PC-9 (cell line): Measurements from ENCODE around the gene AP2M1. TPM values are rescaled to one million over a fixed set of nuclear protein-coding genes. Genes with fewer than 3 reads are reported as not detected.

ENCODE experiments used
- BruUV-seq: library from RNA; stranded (reverse); fragments of 400-500 nt; replicated peaks from 2 replicates; lab custom pipeline; 2021; lab: Mats Ljungman, UMichigan
- CTCF ChIA-PET: fragments of 300-600 bp; sonication (Branson Sonifier 250); formaldehyde crosslinking; loops from one replicate; lab custom pipeline; 2022; ENCODE audit warnings: antibody characterized with exemption; lab: Charles Lee
- POLR2A ChIA-PET: fragments of 300-600 bp; sonication (Branson Sonifier 250); formaldehyde crosslinking; loops from one replicate; lab custom pipeline; 2022; ENCODE audit warnings: antibody characterized with exemption; ENCODE audit not compliant: unreplicated experiment; lab: Charles Lee
- DNase-seq, 2 experiments: peaks; one replicate each; pipeline versions ENCODE4 v3.0.0 to v3.0.0-alpha.2; 2015 to 2022; ENCODE audit warnings: mixed read lengths in 1 of 2
- H2AFZ ChIP-seq: fragments of 200-600 bp; sonication (generic); 2 replicates; pipeline ENCODE4 v1.8.1; 2017; ENCODE audit warnings: antibody characterized with exemption
- H3F3A ChIP-seq: fragments of 200-600 bp; sonication (generic); 2 replicates; pipeline ENCODE4 v1.8.1; 2017; ENCODE audit warnings: antibody characterized with exemption, mild to moderate bottlenecking, low read depth; ENCODE audit not compliant: insufficient read depth
- H3K27ac ChIP-seq: fragments of 200-600 bp; sonication (generic); 2 replicates; pipeline ENCODE4 v1.6.1; 2016; ENCODE audit warnings: mixed run types
- H3K27me3 ChIP-seq: fragments of 200-600 bp; sonication (generic); 2 replicates; pipeline ENCODE4 v1.6.1; 2016; ENCODE audit warnings: low read depth, mixed run types; ENCODE audit not compliant: insufficient read depth
- H3K36me3 ChIP-seq: fragments of 200-600 bp; sonication (generic); 2 replicates; pipeline ENCODE4 v1.6.1; 2016; ENCODE audit warnings: low read depth, mixed run types
- H3K4me1 ChIP-seq: fragments of 200-600 bp; sonication (generic); replicated peaks from 2 replicates; pipeline ENCODE4 v1.6.1; 2016; ENCODE audit warnings: mixed run types; ENCODE audit not compliant: insufficient read depth
- H3K4me2 ChIP-seq: fragments of 200-600 bp; sonication (generic); 2 replicates; pipeline ENCODE4 v1.6.1; 2017; ENCODE audit warnings: mixed run types
- H3K4me3 ChIP-seq: fragments of 200-600 bp; sonication (generic); 2 replicates; pipeline ENCODE4 v1.6.1; 2016; ENCODE audit warnings: mixed run types
- H3K79me2 ChIP-seq: fragments of 200-600 bp; sonication (generic); 2 replicates; pipeline ENCODE4 v1.6.1; 2017; ENCODE audit warnings: low read depth, mixed run types
- H3K9me2 ChIP-seq: fragments of 200-600 bp; sonication (generic); 2 replicates; pipeline ENCODE4 v1.8.1; 2017; ENCODE audit warnings: mild to moderate bottlenecking; ENCODE audit not compliant: insufficient read depth
- H3K9me3 ChIP-seq: fragments of 200-600 bp; sonication (generic); 2 replicates; pipeline ENCODE4 v1.8.1; 2016; ENCODE audit warnings: low read depth; ENCODE audit not compliant: insufficient read depth
- H4K20me1 ChIP-seq: fragments of 200-600 bp; sonication (generic); 2 replicates; pipeline ENCODE4 v1.8.1; 2017; ENCODE audit not compliant: insufficient read depth
- CTCF ChIP-seq: fragments of 200-600 bp; sonication (generic); conservative IDR thresholded peaks from 2 replicates; pipeline ENCODE4 v1.6.1; 2017; ENCODE audit warnings: mixed run types, antibody characterized with exemption, mild to moderate bottlenecking, moderate library complexity
- EZH2 ChIP-seq: fragments of 200-600 bp; sonication (generic); IDR thresholded peaks from 2 replicates; pipeline ENCODE4 v1.8.0; 2017; ENCODE audit warnings: antibody characterized with exemption, low read depth
- intact Hi-C: fragments of 100-400 bp; cut with micrococcal nuclease; formaldehyde crosslinking; loops from one replicate; pipeline ENCODE4 v1.10.0; 2022; ENCODE audit not compliant: unreplicated experiment
- total RNA-seq: library from RNA; stranded (reverse); gene quantifications from 2 replicates; pipeline ENCODE4 v1.2.3, GENCODE V29; 2021

AP2M1 gene
- total RNA-seq, 1 experiment from 2014 or later, result 606 TPM

GRCh38 chr3:184169896-184170875 is 4.5 kb upstream of the AP2M1 start:
- H3F3A ChIP-seq, result peaks cover 34% of the 10 kb centered on the region; the same call in 1 of the 2 replicates
- no peaks in the 10 kb centered on the region for H3K9me2 ChIP-seq
- no TSS peak for BruUV-seq
- H2AFZ ChIP-seq, result no peak overlapping the region
- CTCF ChIA-PET, result interaction anchor here (0.5 kb wide), 1 partner anchor 842 kb away, joined by 3 read pairs; no protein-coding TSS in a partner anchor
- peaks cover 26% of the 10 kb centered on the region; the same call in 1 of the 2 replicates for H3K36me3 ChIP-seq
- TF ChIP-seq CTCF, result no peak
- TF ChIP-seq EZH2, result no peak
- no peak overlapping the region for H3K4me3 ChIP-seq
- no peak overlapping the region for H3K27ac ChIP-seq
- no peak for DNase-seq
- no peaks in the 10 kb centered on the region for H3K4me1 ChIP-seq
- intact Hi-C loops, result no loop called here
- peaks cover 5% of the 10 kb centered on the region for H3K79me2 ChIP-seq
- no peaks in the 10 kb centered on the region for H3K9me3 ChIP-seq
- POLR2A ChIA-PET, result no interaction called here
- H3K4me2 ChIP-seq, result no peak overlapping the region
- H4K20me1 ChIP-seq, result 0 out of 2 replicates have a peak, but pooled peaks cover 3% of the 10 kb centered on the region
- H3K27me3 ChIP-seq, result no peaks in the 10 kb centered on the region

- Histone ChIP-seq H3K9me3 (no peaks in the 10 kb centered on the region), H3K4me1 (peaks cover 11% of the 10 kb centered on the region), H3K36me3 (0 out of 2 replicates have a peak, but pooled peaks cover 13% of the 10 kb centered on the region), H3K4me2 (no peak overlapping the region), H3K4me3 (no peak overlapping the region), H3K27me3 (no peaks in the 10 kb centered on the region), H3K79me2 (peaks cover 18% of the 10 kb centered on the region), H3K9me2 (no peaks in the 10 kb centered on the region), H3K27ac (no peak overlapping the region), H3F3A (peaks cover 42% of the 10 kb centered on the region; the same call in 1 of the 2 replicates), H2AFZ (no peak overlapping the region), H4K20me1 (0 out of 2 replicates have a peak, but pooled peaks cover 3% of the 10 kb centered on the region)
- TF ChIP-seq CTCF, result no peak
- no peak for TF ChIP-seq EZH2
- DNase-seq, result no peak
- intact Hi-C loops, result no loop called here
- ChIA-PET CTCF (no interaction called here), POLR2A (interaction anchor here (0.6 kb wide), 1 partner anchor 43 kb away, joined by 3 read pairs; no protein-coding TSS in a partner anchor)
- BruUV-seq, result no TSS peak
Observed at GRCh38 chr3:184171562-184171961, 3.1 kb upstream of the AP2M1 start.

GRCh38 chr3:184172681-184173373 is 1.8 kb upstream of the AP2M1 start:
- no peak overlapping the region for H2AFZ ChIP-seq
- H3K9me3 ChIP-seq, result no peaks in the 10 kb centered on the region
- DNase-seq, result no peak
- POLR2A ChIA-PET, result interaction anchor here (0.6 to 0.7 kb wide), 2 partner anchors 120 to 289 kb away, joined by 3 to 6 read pairs; no protein-coding TSS in a partner anchor
- no peaks in the 10 kb centered on the region for H3K9me2 ChIP-seq
- intact Hi-C loops, result no loop called here
- peaks cover 20% of the 10 kb centered on the region for H3K4me1 ChIP-seq
- BruUV-seq, result no TSS peak
- H3K27ac ChIP-seq, result no peak overlapping the region
- H3K79me2 ChIP-seq, result peaks cover 31% of the 10 kb centered on the region
- TF ChIP-seq CTCF, result no peak
- no peak overlapping the region for H3K4me2 ChIP-seq
- no peaks in the 10 kb centered on the region for H3K27me3 ChIP-seq
- no peak overlapping the region for H3K4me3 ChIP-seq
- H4K20me1 ChIP-seq, result 0 out of 2 replicates have a peak, but pooled peaks cover 3% of the 10 kb centered on the region
- peaks cover 16% of the 10 kb centered on the region; the same call in 1 of the 2 replicates for H3K36me3 ChIP-seq
- H3F3A ChIP-seq, result peaks cover 42% of the 10 kb centered on the region; the same call in 1 of the 2 replicates
- CTCF ChIA-PET, result interaction anchor here (0.6 to 0.7 kb wide), 2 partner anchors 176 to 369 kb away, joined by 5 to 9 read pairs; no protein-coding TSS in a partner anchor
